GM12874 (cell line): ENCODE results near the gene FOXB1.

Experiments used
- TF ChIP-seq, protein P1 (sequence below): IDR thresholded peaks from 2 replicates; pipeline ENCODE4 v1.5.1; 2011; ENCODE audit warnings: low read depth, mild to moderate bottlenecking, control low read depth, low read length, moderate library complexity; ENCODE audit not compliant: insufficient read depth

The FOXB1 gene

DNA sequence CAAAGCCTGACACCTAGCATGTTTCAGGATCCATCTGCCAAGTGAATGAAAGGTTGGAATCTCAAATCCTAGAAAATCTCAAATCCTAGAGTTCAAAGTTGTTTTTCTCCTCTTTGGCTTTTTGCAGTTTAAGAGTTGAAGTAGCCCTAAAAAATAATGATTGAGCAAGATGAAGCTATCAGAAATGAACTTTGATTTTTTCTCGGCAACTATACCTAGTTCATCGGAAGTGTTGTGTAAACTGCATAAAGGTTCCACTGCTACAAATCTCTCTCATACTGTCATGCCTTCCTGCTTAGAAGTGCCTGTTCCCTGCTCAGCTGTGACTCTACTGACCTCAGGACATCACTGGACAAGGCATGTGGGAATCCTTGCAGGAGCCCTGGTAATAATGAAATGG is 35.8 kb upstream of the FOXB1 start:
- TF ChIP-seq, protein P1, sequence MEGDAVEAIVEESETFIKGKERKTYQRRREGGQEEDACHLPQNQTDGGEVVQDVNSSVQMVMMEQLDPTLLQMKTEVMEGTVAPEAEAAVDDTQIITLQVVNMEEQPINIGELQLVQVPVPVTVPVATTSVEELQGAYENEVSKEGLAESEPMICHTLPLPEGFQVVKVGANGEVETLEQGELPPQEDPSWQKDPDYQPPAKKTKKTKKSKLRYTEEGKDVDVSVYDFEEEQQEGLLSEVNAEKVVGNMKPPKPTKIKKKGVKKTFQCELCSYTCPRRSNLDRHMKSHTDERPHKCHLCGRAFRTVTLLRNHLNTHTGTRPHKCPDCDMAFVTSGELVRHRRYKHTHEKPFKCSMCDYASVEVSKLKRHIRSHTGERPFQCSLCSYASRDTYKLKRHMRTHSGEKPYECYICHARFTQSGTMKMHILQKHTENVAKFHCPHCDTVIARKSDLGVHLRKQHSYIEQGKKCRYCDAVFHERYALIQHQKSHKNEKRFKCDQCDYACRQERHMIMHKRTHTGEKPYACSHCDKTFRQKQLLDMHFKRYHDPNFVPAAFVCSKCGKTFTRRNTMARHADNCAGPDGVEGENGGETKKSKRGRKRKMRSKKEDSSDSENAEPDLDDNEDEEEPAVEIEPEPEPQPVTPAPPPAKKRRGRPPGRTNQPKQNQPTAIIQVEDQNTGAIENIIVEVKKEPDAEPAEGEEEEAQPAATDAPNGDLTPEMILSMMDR, result no peak

- TF ChIP-seq, protein P1, result no peak
These were observed 31.9 kb upstream of the FOXB1 start for GRCh38 chr15:59972241-59972640.

- TF ChIP-seq, protein P1, result no peak
These were observed 27.4 kb upstream of the FOXB1 start for GRCh38 chr15:59976480-59977271.

GRCh38 chr15:59991834-59992233 is 12.3 kb upstream of the FOXB1 start:
- TF ChIP-seq, protein P1, result no peak

- TF ChIP-seq, protein P1, result no peak
These were observed 10.9 kb upstream of the FOXB1 start for GRCh38 chr15:59993041-59993750.

DNA sequence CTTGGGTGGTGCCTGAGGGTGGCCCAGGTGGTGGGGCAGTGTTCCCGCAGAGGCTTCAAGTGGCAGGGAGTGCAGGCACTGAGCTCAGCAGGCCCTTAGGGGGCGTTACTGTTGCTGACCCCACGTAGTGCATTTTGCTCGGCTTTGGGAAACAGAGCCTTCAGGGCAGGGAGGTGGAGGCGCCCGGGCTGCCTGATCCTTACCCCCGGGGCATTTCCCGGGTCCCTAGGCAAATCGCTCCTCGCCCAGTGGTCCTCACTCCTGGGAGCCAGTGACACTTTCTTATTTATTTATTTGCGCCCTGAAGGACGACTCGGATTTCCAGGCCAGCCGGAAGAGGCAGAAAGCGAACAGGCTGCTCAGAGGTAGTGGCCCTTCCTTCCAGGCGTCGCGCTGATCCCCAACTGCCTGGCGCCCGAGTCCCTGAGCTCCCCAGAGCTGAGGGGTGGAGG is 10.1 kb upstream of the FOXB1 start:
- TF ChIP-seq, protein P1, result no peak

- TF ChIP-seq, protein P1, result no peak
These were observed 9.6 kb upstream of the FOXB1 start for GRCh38 chr15:59994526-59994887.
